DND-41 (cell line): ENCODE data around the gene PNCK.

Source experiments
- ATAC-seq: fragments of 200-7000 bp; cut with Tn5 transposase; 3 replicates; pipeline ENCODE4 v1.9.1; 2021; ENCODE audit warnings: low read depth; ENCODE audit not compliant: insufficient read depth
- DNase-seq: peaks from one replicate; pipeline ENCODE4 v3.0.0-alpha.2; 2020
- H2AFZ ChIP-seq: 2 replicates; pipeline ENCODE4 v1.6.0; 2012; ENCODE audit warnings: low read depth, low read length
- H3K27ac ChIP-seq: 2 replicates; pipeline ENCODE4 v1.5.1; 2012; ENCODE audit warnings: low read length, inconsistent platforms
- H3K27me3 ChIP-seq: fragments of 200-600 bp; sonication (generic); 2 replicates; pipeline ENCODE4 v1.6.0; 2012; ENCODE audit warnings: low read length, mild to moderate bottlenecking, inconsistent platforms; ENCODE audit not compliant: insufficient read depth, poor library complexity
- H3K36me3 ChIP-seq: 2 replicates; pipeline ENCODE4 v1.5.1; 2012; ENCODE audit warnings: low read length, inconsistent platforms; ENCODE audit not compliant: insufficient read depth
- H3K4me1 ChIP-seq: 2 replicates; pipeline ENCODE4 v1.5.1; 2012; ENCODE audit warnings: mild to moderate bottlenecking, low read length; ENCODE audit not compliant: insufficient read depth
- H3K4me2 ChIP-seq: 2 replicates; pipeline ENCODE4 v1.6.0; 2012; ENCODE audit warnings: mild to moderate bottlenecking, moderate library complexity, low read length, inconsistent platforms; ENCODE audit not compliant: insufficient read depth
- H3K4me3 ChIP-seq, 2 experiments: fragments of 200-600 bp in 1 of 2; shearing (Covaris generic) in 1 of 2; 2 replicates each; pipeline ENCODE4 v1.5.1; 2012 to 2016; ENCODE audit warnings: inconsistent platforms in 2 of 2, low read length in 2 of 2, mild to moderate bottlenecking in 2 of 2, low read depth in 1 of 2, moderate library complexity in 1 of 2
- H3K79me2 ChIP-seq: 2 replicates; pipeline ENCODE4 v1.6.0; 2012; ENCODE audit warnings: low read length, inconsistent platforms; ENCODE audit not compliant: insufficient read depth
- H3K9ac ChIP-seq: 2 replicates; pipeline ENCODE4 v1.6.0; 2012; ENCODE audit warnings: low read depth, mild to moderate bottlenecking, inconsistent platforms, low read length, moderate library complexity
- H3K9me3 ChIP-seq: 2 replicates; pipeline ENCODE4 v1.5.1; 2012; ENCODE audit warnings: low read length, moderate library complexity, mild to moderate bottlenecking, inconsistent platforms; ENCODE audit not compliant: insufficient read depth, severe bottlenecking
- H4K20me1 ChIP-seq: 2 replicates; pipeline ENCODE4 v1.6.0; 2012; ENCODE audit warnings: low read length; ENCODE audit not compliant: insufficient read depth
- CTCF ChIP-seq: IDR thresholded peaks from 2 replicates; pipeline ENCODE4 v1.5.1; 2012; ENCODE audit warnings: borderline replicate concordance, low read length, moderate library complexity, mild to moderate bottlenecking; ENCODE audit not compliant: poor library complexity, severe bottlenecking; ENCODE audit errors: extremely low read depth
- EZH2 ChIP-seq: IDR thresholded peaks from 3 replicates; pipeline ENCODE4 v1.6.1; 2012; ENCODE audit warnings: borderline replicate concordance, low read depth, mild to moderate bottlenecking, moderate library complexity, low read length, inconsistent platforms; ENCODE audit not compliant: severe bottlenecking

PNCK gene

GRCh38 chrX:153632595-153632946, 41.0 kb downstream of the PNCK start:
- ATAC-seq (no peak), DNase-seq (no peak)
- no peak overlapping the region for H3K27ac ChIP-seq
- no peak overlapping the region for H3K9ac ChIP-seq
- H3K27me3 ChIP-seq = no peaks in the 10 kb centered on the region
- no peaks in the 10 kb centered on the region for H3K4me1 ChIP-seq
- no peak overlapping the region for H2AFZ ChIP-seq
- no peaks in the 10 kb centered on the region for H3K9me3 ChIP-seq
- no peak for TF ChIP-seq EZH2
- no peak for TF ChIP-seq CTCF
- H3K79me2 ChIP-seq = no peaks in the 10 kb centered on the region
- H4K20me1 ChIP-seq = no peaks in the 10 kb centered on the region
- no peak overlapping the region for H3K4me2 ChIP-seq
- H3K4me3 ChIP-seq = no peak overlapping the region
- H3K36me3 ChIP-seq = no peaks in the 10 kb centered on the region

GRCh38 chrX:153631907-153632594, 41.6 kb downstream of the PNCK start:
- H3K79me2 ChIP-seq = no peaks in the 10 kb centered on the region
- no peaks in the 10 kb centered on the region for H4K20me1 ChIP-seq
- no peak overlapping the region for H3K4me2 ChIP-seq
- H3K4me1 ChIP-seq = no peaks in the 10 kb centered on the region
- H3K4me3 ChIP-seq = no peak overlapping the region
- ATAC-seq = no peak
- H2AFZ ChIP-seq = no peak overlapping the region
- H3K9ac ChIP-seq = no peak overlapping the region
- H3K36me3 ChIP-seq = no peaks in the 10 kb centered on the region
- H3K27me3 ChIP-seq = no peaks in the 10 kb centered on the region
- no peak for TF ChIP-seq CTCF
- no peak for TF ChIP-seq EZH2
- no peak for DNase-seq
- no peaks in the 10 kb centered on the region for H3K9me3 ChIP-seq
- no peak overlapping the region for H3K27ac ChIP-seq

- no peak overlapping the region for H3K4me2 ChIP-seq
- H3K27ac ChIP-seq = no peak overlapping the region
- ATAC-seq = no peak
- no peaks in the 10 kb centered on the region for H3K9me3 ChIP-seq
- TF ChIP-seq EZH2 = no peak
- no peak for TF ChIP-seq CTCF
- DNase-seq = no peak
- no peak overlapping the region for H2AFZ ChIP-seq
- no peak overlapping the region for H3K9ac ChIP-seq
- no peaks in the 10 kb centered on the region for H4K20me1 ChIP-seq
- H3K4me1 ChIP-seq = no peaks in the 10 kb centered on the region
- no peaks in the 10 kb centered on the region for H3K27me3 ChIP-seq
- no peaks in the 10 kb centered on the region for H3K79me2 ChIP-seq
- H3K36me3 ChIP-seq = no peaks in the 10 kb centered on the region
- H3K4me3 ChIP-seq = no peak overlapping the region
Measured at GRCh38 chrX:153631346-153631745, 42.3 kb downstream of the PNCK start.

GRCh38 chrX:153628665-153629064, 44.9 kb downstream of the PNCK start:
- TF ChIP-seq CTCF = no peak
- H3K27me3 ChIP-seq = no peaks in the 10 kb centered on the region
- H2AFZ ChIP-seq = no peak overlapping the region
- no peaks in the 10 kb centered on the region for H3K36me3 ChIP-seq
- H3K27ac ChIP-seq = no peak overlapping the region
- H3K4me2 ChIP-seq = no peak overlapping the region
- no peak overlapping the region for H3K9ac ChIP-seq
- H3K4me3 ChIP-seq = no peak overlapping the region
- no peaks in the 10 kb centered on the region for H3K79me2 ChIP-seq
- no peaks in the 10 kb centered on the region for H3K9me3 ChIP-seq
- no peaks in the 10 kb centered on the region for H4K20me1 ChIP-seq
- ATAC-seq (no peak), DNase-seq (no peak)
- H3K4me1 ChIP-seq = no peaks in the 10 kb centered on the region
